ENCODE data around the gene LDB1. TPM values are rescaled to one million over a fixed set of nuclear protein-coding genes. Genes with fewer than 3 reads are reported as not detected.

Gene LDB1
- total and polyA plus RNA-seq, 2 donors (not counting 3 experiments of a cell fraction or from before 2014, with no cell fraction given), result 65.7 to 137 TPM

- H3K4me2 ChIP-seq (ENCODE audit: insufficient read depth, low read length), result no peak overlapping the region
- H3K36me3 ChIP-seq (ENCODE audit: control insufficient read depth in 2 of 2, extremely low read depth in 1 of 2, insufficient read depth in 2 of 2, low read length in 2 of 2), result peaks cover 28 to 51% of the 10 kb centered on the region in 2 experiments
- ChIA-PET CTCF (no interaction called here), POLR2A (no interaction called here)
- H2AFZ ChIP-seq (ENCODE audit: low read depth, low read length), result no peak overlapping the region
- no peak overlapping the region for H3K27ac ChIP-seq (ENCODE audit: insufficient read depth, low read depth, low read length)
- no peaks in the 10 kb centered on the region for H3K9me1 ChIP-seq (replicated peaks; ENCODE audit: control insufficient read depth, extremely low read depth, insufficient read depth, low read length)
- H4K20me1 ChIP-seq (replicated peaks; ENCODE audit: control insufficient read depth, extremely low read depth, insufficient read depth, low read length), result peaks cover 2% of the 10 kb centered on the region
- peaks cover 79% of the 10 kb centered on the region for H3K79me2 ChIP-seq (ENCODE audit: control insufficient read depth, insufficient read depth, low read length)
- FAIRE-seq (no peak), DNase-seq (ENCODE audit: low read depth, low spot score) (no peak)
- H3K4me1 ChIP-seq (ENCODE audit: control insufficient read depth, extremely low read depth, insufficient read depth, low read length), result peaks cover 12% of the 10 kb centered on the region
- TF ChIP-seq EZH2 (IDR thresholded peaks at IDR 0.05; ENCODE audit: borderline replicate concordance, low read depth, low read length, severe bottlenecking) (no peak), GATA2 (IDR thresholded peaks at IDR 0.05; ENCODE audit: insufficient read depth, insufficient read length, low read depth, low read length) (no peak), JUN (IDR thresholded peaks at IDR 0.05; ENCODE audit: borderline replicate concordance, insufficient read depth, insufficient read length, low read depth) (no peak), CTCF (IDR thresholded peaks at IDR 0.05; ENCODE audit: extremely low read depth in 1 of 2, insufficient read depth in 1 of 2, low read depth in 1 of 2, low read length in 2 of 2) (no peak), FOS (IDR thresholded peaks at IDR 0.05; ENCODE audit: borderline replicate concordance, insufficient read depth, low read length) (no peak), MYC (IDR thresholded peaks at IDR 0.05; ENCODE audit: low read depth, low read length) (no peak), POLR2AphosphoS5 (IDR thresholded peaks at IDR 0.05; ENCODE audit: insufficient read depth, low read depth, low read length) (no peak), POLR2A (IDR thresholded peaks at IDR 0.05; ENCODE audit: low read depth, low read length) (no peak), MAX (IDR thresholded peaks at IDR 0.05; ENCODE audit: insufficient read depth, insufficient read length) (no peak)
- no peak overlapping the region for H3K4me3 ChIP-seq (replicated peaks in 1 of 3; ENCODE audit: insufficient read depth in 1 of 3, low read depth in 1 of 3, low read length in 3 of 3)
- dilution Hi-C loops (cut with MboI; ENCODE audit: extremely low pct_ligation_motif_present, low sequenced_read_pairs), result no loop called here
- no TSS peak for BruUV-seq (replicated peaks)
- no peaks in the 10 kb centered on the region for H3K9me3 ChIP-seq (replicated peaks; ENCODE audit: control insufficient read depth, insufficient read depth, low read length)
- H3K9ac ChIP-seq (replicated peaks; ENCODE audit: extremely low read depth, insufficient read depth, low read length), result no peak overlapping the region
- H3K27me3 ChIP-seq (ENCODE audit: control insufficient read depth in 2 of 2, insufficient read depth in 2 of 2, low read length in 2 of 2), result no peaks in the 10 kb centered on the region
- intact Hi-C loops (cut with micrococcal nuclease), result no loop called here
Measured at GRCh38 chr10:102139281-102140110, 19.3 kb upstream of the LDB1 start.

Measured in endothelial cell of umbilical vein (primary cell).